SU-DHL-6 (cell line): ENCODE data around the gene YIPF2.

Experiments
- EZH2phosphoT487 ChIP-seq: fragments of 200-600 bp; sonication (generic), shearing (Covaris generic); conservative IDR thresholded peaks from 2 replicates; pipeline ENCODE4 v1.6.1; 2018; ENCODE audit warnings: mild to moderate bottlenecking, antibody characterized with exemption, low read length, moderate library complexity, mixed read lengths
- TF ChIP-seq, protein P1 (sequence below): fragments of 200-600 bp; sonication (generic); IDR thresholded peaks from one replicate; pipeline ENCODE4 v1.5.1; 2017; ENCODE audit warnings: antibody characterized with exemption, mild to moderate bottlenecking, low read length, moderate library complexity; ENCODE audit not compliant: insufficient read depth, poor library complexity, severe bottlenecking

DNA sequence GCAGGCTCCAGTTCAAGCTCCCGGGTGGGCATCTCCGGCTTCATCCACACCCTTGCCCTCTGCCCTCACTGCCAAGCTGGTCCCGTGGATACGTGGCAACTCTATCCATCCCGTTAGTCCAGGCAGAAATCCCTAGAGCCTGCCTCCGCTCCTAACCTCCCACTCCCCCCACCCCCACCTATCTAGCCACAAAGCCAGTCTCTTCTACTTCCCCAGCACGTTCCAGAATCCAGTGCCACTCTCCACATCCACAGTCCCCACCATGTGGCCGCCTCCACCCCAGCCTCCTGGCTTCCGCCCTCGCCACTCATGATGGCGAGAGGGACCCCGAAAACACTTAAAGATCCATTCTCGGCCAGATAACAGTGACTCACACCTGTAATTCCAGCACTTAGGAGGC, 3.8 kb downstream of the YIPF2 start:
- TF ChIP-seq, protein P1, sequence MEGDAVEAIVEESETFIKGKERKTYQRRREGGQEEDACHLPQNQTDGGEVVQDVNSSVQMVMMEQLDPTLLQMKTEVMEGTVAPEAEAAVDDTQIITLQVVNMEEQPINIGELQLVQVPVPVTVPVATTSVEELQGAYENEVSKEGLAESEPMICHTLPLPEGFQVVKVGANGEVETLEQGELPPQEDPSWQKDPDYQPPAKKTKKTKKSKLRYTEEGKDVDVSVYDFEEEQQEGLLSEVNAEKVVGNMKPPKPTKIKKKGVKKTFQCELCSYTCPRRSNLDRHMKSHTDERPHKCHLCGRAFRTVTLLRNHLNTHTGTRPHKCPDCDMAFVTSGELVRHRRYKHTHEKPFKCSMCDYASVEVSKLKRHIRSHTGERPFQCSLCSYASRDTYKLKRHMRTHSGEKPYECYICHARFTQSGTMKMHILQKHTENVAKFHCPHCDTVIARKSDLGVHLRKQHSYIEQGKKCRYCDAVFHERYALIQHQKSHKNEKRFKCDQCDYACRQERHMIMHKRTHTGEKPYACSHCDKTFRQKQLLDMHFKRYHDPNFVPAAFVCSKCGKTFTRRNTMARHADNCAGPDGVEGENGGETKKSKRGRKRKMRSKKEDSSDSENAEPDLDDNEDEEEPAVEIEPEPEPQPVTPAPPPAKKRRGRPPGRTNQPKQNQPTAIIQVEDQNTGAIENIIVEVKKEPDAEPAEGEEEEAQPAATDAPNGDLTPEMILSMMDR: no peak
- TF ChIP-seq EZH2phosphoT487: no peak
